HG02610 (cell line): ENCODE measurements around the gene IGSF3.
A peak's percentile ranks its signal among the peaks of the same experiment; 100 is the strongest.

Source experiments
- ATAC-seq: cut with Tn5 transposase; IDR thresholded peaks from one replicate; pipeline ENCODE4 v1.9.1; 2021; ENCODE audit warnings: mild to moderate bottlenecking, moderate library complexity; ENCODE audit not compliant: unreplicated experiment

Gene IGSF3

DNA sequence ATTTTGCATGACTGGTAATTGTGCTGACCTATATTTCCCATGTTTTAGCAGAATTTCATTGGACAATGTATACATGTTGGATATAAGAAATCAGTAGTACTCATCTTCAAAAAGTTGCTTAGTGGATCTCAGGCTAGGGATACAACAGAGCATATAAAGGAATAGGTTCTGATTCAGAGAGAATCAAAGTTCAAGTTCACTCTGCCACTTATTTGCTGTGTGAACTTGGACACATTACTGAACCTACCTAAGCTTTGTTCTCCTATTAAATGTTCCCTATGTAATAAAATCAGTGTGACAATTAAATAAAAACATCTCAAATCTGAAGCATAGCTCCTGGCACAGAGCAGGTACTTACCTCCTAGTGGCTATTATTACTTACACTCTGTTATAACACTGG lies 106.0 kb downstream of the IGSF3 start:
- ATAC-seq = no peak

DNA sequence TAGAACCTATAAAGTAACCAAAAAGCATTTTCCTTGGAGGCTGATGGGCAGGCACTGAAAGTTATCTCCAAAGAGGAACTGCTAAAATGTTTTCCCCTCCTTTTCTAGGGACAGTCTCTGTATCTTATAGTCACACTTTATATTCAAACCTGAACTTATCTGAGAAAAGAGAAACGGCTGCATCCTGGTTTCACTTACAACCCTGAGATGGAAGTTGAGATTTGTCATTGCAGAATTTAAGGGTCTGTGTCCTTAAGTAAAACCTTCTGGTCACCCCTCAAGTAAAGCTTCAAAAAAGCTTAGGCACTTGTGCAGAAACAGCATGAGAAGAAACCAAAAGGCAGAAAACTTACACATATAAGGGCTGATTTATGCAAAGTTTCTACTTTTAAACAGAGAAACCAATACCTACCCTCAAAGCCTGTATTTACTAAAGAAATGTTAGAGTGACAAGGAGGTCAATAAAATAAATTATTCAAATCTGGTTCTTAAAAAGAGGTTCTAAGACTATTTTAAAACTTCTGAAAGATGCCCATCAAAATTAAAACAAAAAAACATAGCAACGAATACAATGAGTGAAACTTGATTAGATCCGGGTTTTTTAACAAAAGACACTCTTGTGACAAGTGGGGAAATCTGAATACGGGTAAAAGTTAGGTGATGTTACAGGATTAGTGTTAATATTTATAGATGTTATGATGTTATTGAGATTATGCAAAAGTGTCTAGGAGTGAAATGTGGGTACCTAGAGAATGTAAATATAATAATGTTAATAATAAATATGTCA lies 106.6 kb downstream of the IGSF3 start:
- no peak for ATAC-seq

DNA sequence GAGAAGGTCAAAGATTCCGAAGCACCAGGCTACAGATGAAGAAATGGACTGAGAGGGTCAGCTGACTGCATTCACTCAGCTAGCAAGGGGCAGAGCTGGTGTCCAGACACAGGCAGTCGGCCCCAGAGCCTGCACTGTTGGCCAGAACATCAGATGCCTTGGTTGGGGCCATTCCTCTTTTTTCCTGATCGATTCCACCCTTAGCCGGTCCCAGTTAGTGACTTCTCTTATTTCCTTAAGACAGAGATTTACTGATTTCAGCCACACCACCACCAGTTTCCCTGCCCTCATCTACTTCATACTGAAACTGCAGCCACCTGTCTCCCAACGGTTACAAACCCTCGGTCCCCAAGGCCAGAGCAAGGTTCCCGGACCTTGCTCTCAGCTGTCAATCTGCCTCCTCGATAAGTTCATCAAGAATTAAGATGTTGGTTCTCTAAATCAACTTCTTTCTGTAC lies 108.2 kb downstream of the IGSF3 start:
- peak; percentile 34 for ATAC-seq

DNA sequence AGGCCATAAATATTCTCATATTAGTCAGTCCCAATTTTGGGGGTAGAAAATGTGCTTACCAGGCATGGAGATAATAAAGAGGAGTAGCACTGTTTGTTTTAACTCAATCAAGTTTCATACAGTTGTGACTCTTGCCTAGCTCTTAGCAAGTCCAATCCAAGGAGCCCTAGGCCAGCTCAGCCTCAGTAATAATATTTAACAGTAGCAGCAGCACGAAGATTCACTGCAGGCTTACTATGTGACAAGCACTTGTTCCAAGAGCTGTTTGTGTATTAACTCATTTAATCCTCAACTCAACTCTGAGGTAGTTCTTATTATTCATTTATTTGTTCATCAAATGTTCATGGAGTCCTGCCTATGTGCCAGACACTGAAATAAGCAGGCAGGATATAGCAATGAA lies 109.0 kb downstream of the IGSF3 start:
- no peak for ATAC-seq

DNA sequence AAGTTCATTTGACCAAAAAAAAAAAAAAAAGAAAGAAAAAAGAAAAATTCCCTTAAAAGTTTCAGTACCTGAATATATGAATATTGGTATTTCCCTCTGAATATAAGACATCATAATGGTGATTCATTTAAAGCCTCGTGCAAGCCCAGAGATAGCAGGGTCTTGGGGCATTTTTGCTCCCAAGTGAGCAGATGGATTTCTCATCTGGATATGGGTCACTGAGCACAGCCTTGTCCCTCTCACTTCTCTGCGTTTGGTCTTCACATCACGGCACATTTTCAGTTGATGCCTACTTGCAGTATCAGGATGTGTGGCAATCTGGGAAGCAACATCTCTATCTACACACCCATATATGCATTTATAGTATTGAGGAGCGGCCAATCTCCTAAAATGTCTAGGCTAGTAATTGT lies 109.4 kb downstream of the IGSF3 start:
- ATAC-seq = peak; percentile 34

DNA sequence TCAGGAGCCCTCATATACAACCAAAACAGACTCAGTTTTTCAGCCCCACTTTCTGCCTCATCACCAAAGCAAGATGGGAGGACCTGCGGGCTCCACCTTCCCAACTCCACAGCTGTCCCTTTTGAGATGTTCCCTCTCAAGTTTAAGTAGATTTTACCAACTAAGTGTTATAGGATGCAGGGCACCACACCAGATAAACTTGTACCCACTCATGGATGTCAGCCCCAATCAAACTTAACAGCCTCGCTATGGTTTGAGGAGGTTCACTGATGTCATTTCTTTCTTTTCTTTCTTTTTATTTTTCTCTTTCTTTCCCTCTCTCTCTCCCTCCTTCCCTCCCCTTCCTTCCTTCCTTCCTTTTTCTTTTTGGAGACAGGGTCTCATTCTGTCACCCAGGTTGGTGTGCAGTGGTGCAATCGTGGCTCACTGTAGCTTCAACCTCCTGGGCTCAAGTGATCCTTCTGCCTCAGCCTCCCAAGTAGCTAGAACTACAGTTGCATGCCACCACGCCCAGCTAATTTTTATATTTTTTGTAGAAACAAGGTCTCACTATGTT lies 110.1 kb downstream of the IGSF3 start:
- no peak for ATAC-seq

DNA sequence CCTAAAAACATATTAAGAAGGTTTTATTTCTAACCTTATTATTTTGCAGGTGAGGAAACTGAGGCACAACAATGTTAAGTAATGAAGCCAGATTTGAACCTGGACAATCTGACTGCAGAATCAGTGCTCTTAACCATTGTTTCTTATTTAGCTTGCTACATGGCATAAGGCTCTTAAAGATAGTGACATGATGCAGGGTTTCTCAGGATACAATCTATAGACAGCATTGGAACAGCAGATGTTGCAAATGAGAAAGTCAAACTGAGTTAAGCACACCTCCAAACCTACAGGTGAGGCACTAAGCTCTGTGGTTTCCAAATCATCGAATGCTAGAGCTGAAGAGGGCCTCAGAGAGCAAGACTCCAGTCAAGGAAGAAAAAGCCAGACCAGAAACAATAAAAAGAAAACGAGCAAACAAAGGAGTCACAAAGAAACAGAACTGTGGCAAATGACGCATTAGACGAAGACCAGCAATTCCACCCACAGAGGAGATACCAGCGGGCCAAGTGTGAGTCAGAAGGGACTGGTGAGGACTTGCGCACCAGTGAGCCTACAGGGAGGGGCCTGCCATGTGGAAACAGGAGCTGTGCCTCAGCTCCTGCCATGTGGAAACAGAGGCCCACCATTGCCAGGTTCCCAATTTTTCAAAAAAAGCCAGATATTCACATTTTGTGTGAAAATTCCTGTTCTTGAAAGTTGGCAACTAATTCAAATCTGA lies 111.1 kb downstream of the IGSF3 start:
- peak; percentile 75 for ATAC-seq

DNA sequence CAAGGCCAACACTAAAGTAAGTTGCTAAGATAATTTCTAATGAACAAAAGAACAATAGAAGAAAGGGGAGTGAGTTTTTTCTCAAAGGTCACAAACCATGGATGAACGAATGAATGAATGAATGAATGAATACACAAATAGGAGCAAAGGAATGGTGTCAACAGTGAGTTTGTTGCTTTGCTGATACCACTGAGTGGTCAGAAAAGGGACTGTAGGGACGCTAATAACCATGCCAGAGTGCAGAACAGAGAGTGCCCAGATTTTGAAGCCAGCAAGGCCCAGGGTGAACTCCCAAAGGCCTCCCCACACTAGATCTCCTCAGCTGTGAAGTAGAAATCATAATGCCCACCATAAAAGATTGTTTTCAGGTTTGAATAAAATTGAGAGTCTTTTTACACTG lies 112.6 kb downstream of the IGSF3 start:
- ATAC-seq = no peak

DNA sequence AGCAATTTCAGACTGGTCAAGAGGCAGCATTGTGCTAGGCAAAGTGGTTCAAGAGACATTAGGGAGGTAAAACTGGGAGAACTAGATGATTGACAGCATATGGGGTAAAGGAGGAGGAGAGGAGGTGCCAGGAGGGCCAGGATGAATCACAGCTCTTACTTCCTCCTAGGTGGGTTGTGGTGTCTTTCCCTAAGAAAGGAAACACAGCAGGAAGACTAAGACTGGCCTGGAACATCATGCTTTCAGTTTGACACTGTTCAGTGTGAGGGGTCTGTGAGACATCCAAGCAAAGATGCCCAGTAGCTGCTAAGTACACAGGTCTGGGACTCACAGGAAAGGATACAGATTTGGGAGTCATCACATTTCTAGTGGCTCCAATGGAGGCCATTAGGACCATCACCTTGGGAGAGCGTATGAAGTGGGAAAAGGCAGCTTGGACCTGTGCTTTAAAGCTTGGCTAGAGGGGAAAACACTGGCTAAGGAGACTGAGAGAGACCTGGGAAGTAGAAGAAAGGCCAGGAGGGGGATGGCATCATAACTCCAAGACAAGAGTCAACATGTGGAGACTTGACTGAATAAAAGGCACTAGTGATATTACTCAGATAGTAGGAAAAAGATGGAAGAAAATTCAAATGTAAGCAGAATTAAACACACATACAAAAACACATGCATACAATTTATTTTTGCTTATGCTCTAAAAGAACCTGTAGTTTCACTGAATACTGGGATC lies 114.0 kb downstream of the IGSF3 start:
- no peak for ATAC-seq

DNA sequence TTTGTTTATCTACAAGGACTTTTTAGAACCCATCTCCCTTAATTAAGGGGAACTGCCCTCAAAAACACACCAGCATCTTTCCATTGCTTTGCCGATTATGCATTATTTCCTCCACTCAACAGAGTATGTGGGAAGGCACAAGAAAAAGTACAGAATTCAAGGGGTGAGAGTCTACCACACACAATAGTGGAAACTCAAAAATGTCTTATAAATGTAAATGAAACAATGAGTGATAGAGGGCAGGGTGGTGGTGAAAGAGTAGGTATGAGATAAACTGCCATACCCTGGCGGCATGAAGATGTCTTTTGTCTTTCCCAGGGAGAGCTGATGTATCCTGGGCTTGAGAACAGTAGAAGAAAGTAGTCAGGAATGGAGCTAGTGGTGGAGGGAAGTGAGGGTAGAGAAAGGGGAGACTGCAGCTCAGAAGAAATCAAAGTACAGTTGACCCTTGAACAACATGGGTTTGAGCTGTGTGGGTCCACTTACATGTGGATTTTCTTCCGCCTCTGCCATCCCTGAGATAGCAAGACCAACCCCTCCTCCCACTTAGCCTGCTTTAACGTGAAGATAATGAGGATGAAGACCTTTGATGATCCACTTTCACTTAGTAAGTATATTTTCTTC lies 121.1 kb downstream of the IGSF3 start:
- ATAC-seq = no peak

DNA sequence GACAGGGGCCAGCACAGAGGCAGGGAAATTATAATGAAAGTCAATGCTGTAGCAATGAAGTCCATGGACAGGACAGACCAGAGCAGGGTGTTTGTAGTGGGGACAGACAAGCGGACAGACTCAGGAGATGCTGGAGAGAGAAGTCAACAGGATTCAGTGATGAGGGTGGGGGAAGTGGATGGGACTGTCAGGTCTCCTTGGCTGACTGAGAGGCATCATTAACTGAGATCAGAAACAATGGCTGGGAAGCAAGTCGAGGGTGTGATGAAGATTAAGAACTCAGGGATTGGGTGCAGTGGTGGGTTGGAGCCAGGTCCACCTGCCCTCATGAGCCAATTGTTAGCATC lies 122.2 kb downstream of the IGSF3 start:
- ATAC-seq = no peak

DNA sequence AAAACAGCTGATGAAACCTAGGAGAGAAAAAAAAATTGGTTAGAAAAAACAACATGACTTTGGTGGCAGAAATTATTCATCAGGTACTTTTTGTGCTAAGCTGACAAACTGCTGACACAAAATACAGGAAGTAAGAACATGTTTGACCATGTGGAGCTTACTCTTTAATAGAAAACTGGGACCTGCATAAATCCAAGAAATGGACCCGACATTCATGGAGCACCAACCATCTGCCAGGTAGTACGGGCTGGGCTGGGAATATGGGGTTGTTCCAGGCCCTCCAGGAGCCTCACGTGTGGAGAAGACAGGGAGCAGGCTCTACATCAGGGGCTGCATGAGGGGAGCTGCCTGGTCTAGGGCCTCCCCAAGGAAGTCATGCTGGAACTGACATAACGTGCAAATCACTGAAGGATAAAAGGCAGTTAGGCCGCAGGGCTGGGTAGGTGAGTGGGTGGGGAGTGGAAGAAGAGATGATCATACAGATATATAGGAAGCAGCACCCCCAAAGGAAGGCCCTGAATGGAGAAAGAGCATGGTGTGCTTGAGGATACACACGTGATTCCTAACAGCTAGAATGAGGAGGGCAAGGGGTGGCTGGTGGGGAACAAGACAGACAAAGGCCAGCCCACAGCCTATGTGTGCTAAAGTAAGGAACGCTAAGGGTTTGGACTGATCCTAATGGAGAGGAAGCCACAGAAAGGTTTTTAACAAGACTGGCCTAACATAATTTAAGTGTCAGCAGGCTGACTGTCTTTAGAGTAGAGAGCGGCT lies 122.8 kb downstream of the IGSF3 start:
- peak; percentile 61 for ATAC-seq

DNA sequence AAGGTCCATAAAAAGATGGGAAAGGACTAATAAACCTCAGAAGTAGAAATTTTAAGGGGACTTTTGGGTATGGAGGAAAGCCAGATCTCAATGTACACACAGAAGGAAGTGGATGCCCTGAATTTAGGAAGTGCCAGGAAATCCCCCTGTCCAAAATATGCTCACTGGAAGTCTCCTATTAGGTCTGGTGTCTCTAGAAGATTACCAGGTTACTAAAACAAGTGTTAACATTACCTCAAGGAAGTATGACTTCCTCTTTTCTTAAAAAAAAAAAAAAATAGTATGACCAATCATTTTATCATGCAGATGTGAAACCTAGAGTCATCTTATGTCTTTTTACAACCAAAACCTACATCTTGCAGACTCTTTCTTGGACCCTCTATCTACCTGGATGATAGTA lies 127.4 kb downstream of the IGSF3 start:
- peak; percentile 39 for ATAC-seq

DNA sequence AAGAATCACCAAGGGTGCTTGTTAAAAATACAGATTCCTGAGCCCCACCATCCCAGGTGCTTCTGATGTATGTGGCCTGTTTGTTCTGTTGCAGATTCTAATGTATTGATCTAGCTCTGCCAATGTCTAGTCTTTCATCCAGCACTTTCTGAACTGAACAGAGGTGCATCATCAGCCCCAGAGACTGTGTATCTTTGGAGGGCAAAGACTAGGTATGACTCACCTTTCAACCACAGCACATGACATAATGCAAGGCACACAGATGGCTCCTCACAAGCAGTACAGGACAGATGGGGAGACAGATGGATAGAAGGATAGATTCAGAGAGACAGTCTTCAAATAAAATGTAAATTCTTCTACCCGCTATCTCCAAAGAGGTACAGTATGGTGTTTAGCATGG lies 129.0 kb downstream of the IGSF3 start:
- peak; percentile 90 for ATAC-seq

DNA sequence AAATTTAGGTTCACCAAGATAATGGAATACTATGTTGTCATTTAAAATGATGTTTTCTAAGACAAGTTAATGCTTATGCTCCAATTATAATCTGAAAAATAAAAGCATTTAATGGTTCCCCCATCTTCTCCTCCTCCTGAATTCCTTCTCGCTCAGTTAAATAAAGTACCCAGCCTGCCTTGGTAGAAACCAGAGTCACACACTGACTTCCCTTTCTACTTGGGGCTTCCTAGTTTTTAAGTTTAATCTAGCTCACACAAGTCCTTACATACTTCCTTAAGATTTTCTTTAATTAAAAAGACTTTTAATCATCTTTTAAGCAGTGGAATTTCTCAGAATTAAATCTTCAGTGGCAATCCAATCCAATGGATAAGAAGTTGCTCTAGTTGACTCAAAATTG lies 129.6 kb downstream of the IGSF3 start:
- no peak for ATAC-seq

DNA sequence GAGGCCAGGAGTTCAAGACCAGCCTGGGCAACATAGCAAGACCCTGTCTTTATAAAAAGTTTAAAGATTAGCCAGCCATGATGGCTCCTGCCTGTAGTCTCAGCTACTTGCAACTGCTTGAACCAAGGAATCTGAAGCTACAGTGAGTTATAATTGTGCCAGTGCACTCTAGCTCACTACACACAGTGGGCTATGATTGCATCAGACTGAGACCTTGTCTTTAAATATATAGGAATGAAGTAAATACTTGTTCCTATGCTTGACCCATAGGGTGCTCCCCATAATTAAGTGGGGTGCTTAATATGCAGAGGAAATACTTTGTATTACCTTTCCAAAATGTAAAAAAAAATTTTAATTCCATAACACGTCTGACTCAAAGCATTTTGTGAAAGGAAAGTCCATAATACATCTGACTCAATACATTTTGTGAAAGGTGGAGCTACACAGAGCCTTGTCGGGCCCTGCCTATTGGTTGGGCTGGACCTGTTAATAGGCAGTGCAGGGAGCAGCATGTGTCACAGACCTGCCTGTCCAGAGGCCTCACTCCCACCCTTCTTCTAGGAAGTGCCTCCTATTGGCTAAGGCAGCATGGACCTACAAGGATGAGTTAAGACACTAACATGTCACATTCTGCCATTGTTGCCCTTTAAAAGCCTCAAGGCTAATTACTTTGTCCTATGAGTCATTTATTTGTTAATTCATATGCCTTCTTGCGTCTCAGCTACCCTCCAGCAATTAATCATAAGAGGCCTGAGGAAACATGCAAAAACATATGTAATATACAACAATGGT lies 130.3 kb downstream of the IGSF3 start:
- no peak for ATAC-seq

DNA sequence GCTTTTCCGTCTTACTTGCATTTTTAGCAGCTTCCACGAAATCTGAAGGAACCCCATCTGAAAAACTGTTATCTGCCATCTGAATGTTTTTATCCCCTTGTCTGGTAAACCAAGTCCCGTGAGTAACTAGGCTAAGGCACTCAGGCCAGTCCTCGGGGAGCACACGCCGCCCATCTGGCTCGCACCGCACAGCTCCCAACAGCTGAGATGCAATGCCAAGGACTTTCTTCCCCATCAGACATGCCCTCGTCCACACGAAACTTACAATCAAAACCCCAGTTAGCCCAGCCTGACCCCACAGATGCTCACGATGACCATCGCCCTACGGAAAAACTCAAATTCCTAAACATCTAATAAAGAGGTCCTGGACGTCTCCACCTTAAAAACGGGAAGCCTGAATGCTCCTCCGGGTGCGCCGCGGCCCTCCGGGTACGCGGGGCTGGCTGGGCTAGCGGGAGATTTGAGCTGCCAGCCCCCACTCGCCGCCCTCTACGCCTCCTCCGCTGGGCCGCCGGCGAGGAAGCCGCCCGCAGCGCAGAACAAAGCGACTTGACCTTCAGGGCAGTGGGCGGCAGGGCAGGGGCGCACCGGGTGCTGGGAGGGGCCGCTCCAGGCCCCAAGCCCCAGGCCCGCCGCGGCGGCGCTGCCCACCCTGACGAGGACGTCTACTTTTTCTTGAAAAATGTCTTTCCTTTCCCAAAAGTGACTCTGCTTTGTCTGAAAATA lies 133.4 kb downstream of the IGSF3 start:
- ATAC-seq = no peak

DNA sequence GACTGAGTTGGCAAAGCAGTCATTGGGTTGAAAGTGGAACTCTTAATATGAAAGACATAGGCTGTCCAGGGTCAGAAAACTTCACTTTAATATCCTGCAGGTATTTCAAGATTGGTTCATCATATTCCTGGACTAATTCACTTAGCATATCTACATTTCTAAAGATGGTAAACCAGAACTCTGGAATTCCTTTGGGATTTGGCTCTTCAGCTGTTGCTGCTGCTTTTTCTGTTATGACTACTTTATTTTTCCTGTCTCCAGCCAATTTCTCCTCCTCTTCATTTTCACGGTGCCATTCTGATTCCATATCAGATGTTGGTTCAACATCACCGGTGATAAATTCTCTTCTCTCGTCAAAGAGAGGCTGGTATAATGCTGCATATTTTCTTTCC lies 134.1 kb downstream of the IGSF3 start:
- ATAC-seq = no peak
